IMR-90 (cell line): ENCODE measurements around the gene GCN1. TPM values are rescaled to one million over a fixed set of nuclear protein-coding genes. Genes with fewer than 3 reads are reported as not detected.

Experiments used
- ATAC-seq: fragments of 200-7000 bp; cut with Tn5 transposase; 2 replicates; pipeline ENCODE4 v1.9.1; 2020; ENCODE audit warnings: low read depth, mild to moderate bottlenecking, moderate library complexity
- BruUV-seq: library from RNA; stranded (reverse); fragments of 400-500 nt; replicated peaks from 2 replicates; lab custom pipeline; 2021; lab: Mats Ljungman, UMichigan
- CTCF ChIA-PET: fragments of 300-600 bp; formaldehyde crosslinking; extraction: SDS; loops from one replicate; lab custom pipeline; 2021; ENCODE audit warnings: antibody characterized with exemption; lab: Yijun Ruan, JAX
- POLR2A ChIA-PET: fragments of 300-600 bp; sonication (Branson Sonifier 250); formaldehyde crosslinking; loops from one replicate; lab custom pipeline; 2022; ENCODE audit warnings: antibody characterized with exemption; ENCODE audit not compliant: unreplicated experiment; lab: Charles Lee
- DNase-seq: peaks from one replicate; pipeline ENCODE4 v3.0.0; 2013
- H2AFZ ChIP-seq: replicated peaks from 2 replicates; pipeline ENCODE3; 2013; ENCODE audit warnings: low read length, mild to moderate bottlenecking; ENCODE audit not compliant: poor library complexity
- H2AK5ac ChIP-seq: 2 replicates; pipeline ENCODE4 v1.6.1; 2013; ENCODE audit warnings: low read depth, low read length, inconsistent platforms
- H2AK9ac ChIP-seq: replicated peaks from 2 replicates; pipeline ENCODE3; 2013; ENCODE audit warnings: mild to moderate bottlenecking, low read depth, low read length, moderate library complexity; ENCODE audit not compliant: poor library complexity
- H2BK120ac ChIP-seq: 2 replicates; pipeline ENCODE4 v1.6.1; 2013; ENCODE audit warnings: low read depth, low read length, inconsistent platforms
- H2BK15ac ChIP-seq: 3 replicates; pipeline ENCODE4 v1.6.1; 2013; ENCODE audit warnings: low read depth, low read length, inconsistent platforms
- H2BK20ac ChIP-seq: 2 replicates; pipeline ENCODE4 v1.6.1; 2013; ENCODE audit warnings: low read depth, mild to moderate bottlenecking, inconsistent platforms, low read length, moderate library complexity
- H2BK5ac ChIP-seq: 2 replicates; pipeline ENCODE4 v1.6.1; 2013; ENCODE audit warnings: mild to moderate bottlenecking, low read depth, low read length, inconsistent platforms; ENCODE audit not compliant: poor library complexity, severe bottlenecking
- H3K14ac ChIP-seq: replicated peaks from 2 replicates; pipeline ENCODE4 v1.6.1; 2013; ENCODE audit warnings: low read depth, low read length, inconsistent platforms
- H3K18ac ChIP-seq: 2 replicates; pipeline ENCODE4 v1.6.1; 2013; ENCODE audit warnings: low read depth, low read length, control low read depth
- H3K23ac ChIP-seq: 2 replicates; pipeline ENCODE4 v1.6.1; 2013; ENCODE audit warnings: low read depth, low read length, inconsistent platforms
- H3K27ac ChIP-seq: 2 replicates; pipeline ENCODE4 v1.5.1; 2013; ENCODE audit warnings: mild to moderate bottlenecking, control low read depth, low read length; ENCODE audit not compliant: insufficient read depth
- H3K27me3 ChIP-seq: 2 replicates; pipeline ENCODE4 v1.6.1; 2013; ENCODE audit warnings: low read length; ENCODE audit not compliant: control insufficient read depth, insufficient read depth
- H3K36me3 ChIP-seq: 2 replicates; pipeline ENCODE4 v1.6.1; 2013; ENCODE audit warnings: low read length, mixed read lengths; ENCODE audit not compliant: control insufficient read depth, insufficient read depth
- H3K4ac ChIP-seq: 2 replicates; pipeline ENCODE4 v1.6.1; 2013; ENCODE audit warnings: low read depth, low read length, inconsistent platforms
- H3K4me1 ChIP-seq: 2 replicates; pipeline ENCODE4 v1.6.1; 2013; ENCODE audit warnings: low read length, mixed read lengths; ENCODE audit not compliant: control insufficient read depth, insufficient read depth
- H3K4me2 ChIP-seq: 2 replicates; pipeline ENCODE4 v1.6.1; 2013; ENCODE audit warnings: low read depth, mild to moderate bottlenecking, control low read depth, low read length, moderate library complexity
- H3K4me3 ChIP-seq: 2 replicates; pipeline ENCODE4 v1.5.1; 2013; ENCODE audit warnings: low read depth, mild to moderate bottlenecking, control low read depth, low read length, moderate library complexity; ENCODE audit not compliant: insufficient read depth
- H3K56ac ChIP-seq: 2 replicates; pipeline ENCODE4 v1.6.1; 2013; ENCODE audit warnings: low read length, inconsistent platforms; ENCODE audit not compliant: insufficient read depth; ENCODE audit errors: extremely low read depth
- H3K79me1 ChIP-seq, 2 experiments: 2 replicates each; pipeline ENCODE4 v1.6.1; 2013; ENCODE audit warnings: low read length in 2 of 2, inconsistent platforms in 1 of 2, low read depth in 1 of 2
- H3K9ac ChIP-seq: 2 replicates; pipeline ENCODE4 v1.6.1; 2013; ENCODE audit warnings: low read depth, low read length, control low read depth
- H3K9me1 ChIP-seq: 2 replicates; pipeline ENCODE4 v1.6.1; 2013; ENCODE audit warnings: low read length, inconsistent platforms; ENCODE audit not compliant: insufficient read depth
- H3K9me3 ChIP-seq: 2 replicates; pipeline ENCODE4 v1.6.1; 2013; ENCODE audit warnings: low read length; ENCODE audit not compliant: control insufficient read depth, insufficient read depth
- H4K20me1 ChIP-seq: 2 replicates; pipeline ENCODE4 v1.6.1; 2013; ENCODE audit warnings: low read length, inconsistent platforms; ENCODE audit not compliant: insufficient read depth
- H4K5ac ChIP-seq: 2 replicates; pipeline ENCODE4 v1.6.1; 2013; ENCODE audit warnings: mild to moderate bottlenecking, low read depth, low read length, control low read depth
- H4K8ac ChIP-seq, 2 experiments: 2 replicates each; pipeline ENCODE4 v1.6.1; 2013; ENCODE audit warnings: low read depth in 2 of 2, low read length in 2 of 2, control low read depth in 1 of 2, inconsistent platforms in 1 of 2
- H4K91ac ChIP-seq: 2 replicates; pipeline ENCODE4 v1.6.1; 2013; ENCODE audit warnings: low read depth, low read length, inconsistent platforms; ENCODE audit not compliant: insufficient read depth
- BHLHE40 ChIP-seq: fragments of 150-350 bp; IDR thresholded peaks from 2 replicates; pipeline ENCODE4 v1.6.1; 2016; ENCODE audit warnings: mild to moderate bottlenecking, low read depth, low read length
- CEBPB ChIP-seq: IDR thresholded peaks from 2 replicates; pipeline ENCODE4 v1.6.1; 2012; ENCODE audit warnings: low read depth, low read length, improper control_type of control experiment
- FOS ChIP-seq: fragments of 150-350 bp; IDR thresholded peaks from 2 replicates; pipeline ENCODE4 v1.6.1; 2016; ENCODE audit warnings: low read depth, low read length
- MAFK ChIP-seq: IDR thresholded peaks from 2 replicates; pipeline ENCODE4 v1.6.1; 2012; ENCODE audit warnings: low read depth, low read length, improper control_type of control experiment
- MAZ ChIP-seq: IDR thresholded peaks from 2 replicates; pipeline ENCODE4 v1.6.1; 2012; ENCODE audit warnings: low read depth, mild to moderate bottlenecking, low read length, improper control_type of control experiment, moderate library complexity, borderline replicate concordance
- MXI1 ChIP-seq: IDR thresholded peaks from 2 replicates; pipeline ENCODE4 v1.6.1; 2012; ENCODE audit warnings: low read depth, mild to moderate bottlenecking, low read length, moderate library complexity, borderline replicate concordance
- NFE2L2 ChIP-seq: fragments of 150-350 bp; IDR thresholded peaks from 2 replicates; pipeline ENCODE4 v1.6.1; 2016; ENCODE audit warnings: low read depth, mild to moderate bottlenecking, low read length
- POLR2A ChIP-seq: IDR thresholded peaks from 2 replicates; pipeline ENCODE4 v1.6.1; 2012; ENCODE audit warnings: mild to moderate bottlenecking, low read depth, low read length
- RAD21 ChIP-seq: IDR thresholded peaks from 2 replicates; pipeline ENCODE4 v1.6.1; 2012; ENCODE audit warnings: low read length, improper control_type of control experiment
- RFX5 ChIP-seq: IDR thresholded peaks from 2 replicates; pipeline ENCODE4 v1.8.0; 2012; ENCODE audit warnings: low read depth, mild to moderate bottlenecking, low read length, moderate library complexity
- SMC3 ChIP-seq: fragments of 150-350 bp; IDR thresholded peaks from 2 replicates; pipeline ENCODE4 v1.6.1; 2016; ENCODE audit warnings: low read depth, mild to moderate bottlenecking, antibody characterized with exemption, low read length, moderate library complexity
- WGBS, 2 experiments: methylation state at CpG; one replicate each; pipeline versions ENCODE4 v1.1.5 to v1.1.7; 2013; ENCODE audit warnings: missing lambda C conversion rate in 2 of 2; ENCODE audit not compliant: insufficient read length in 1 of 2; ENCODE audit errors: extremely low coverage in 2 of 2; 5-methylcytosine and 5-hydroxymethylcytosine counted together
- dilution Hi-C: fragments of 300-500 bp; cut with HindIII; formaldehyde crosslinking; loops from one replicate; pipeline ENCODE4 v1.14.3; 2018; ENCODE audit warnings: low sequenced_read_pairs; ENCODE audit not compliant: unreplicated experiment
- in situ Hi-C: fragments of 300-500 bp; cut with MboI; formaldehyde crosslinking; loops from 3 replicates; pipeline ENCODE4 v1.14.3; 2019; ENCODE audit warnings: low sequenced_read_pairs, inconsistent platforms, mixed read lengths
- intact Hi-C: fragments of 100-400 bp; cut with micrococcal nuclease; formaldehyde crosslinking; loops from 2 replicates; pipeline ENCODE4 v1.10.0; 2022
- polyA plus RNA-seq, 3 experiments: library from polyadenylated mRNA; depleted of rRNA; stranded (reverse); fragments of >200 nt; gene quantifications; 2 replicates each; pipeline ENCODE4 v1.2.3, GENCODE V29; 2012; ENCODE audit warnings: low replicate concordance in 1 of 3
- total RNA-seq: library from RNA; depleted of rRNA; stranded (reverse); fragments of >200 nt; gene quantifications from 2 replicates; pipeline ENCODE4 v1.2.3, GENCODE V29; 2012
- TF ChIP-seq, protein P1 (sequence below): fragments of 150-350 bp; IDR thresholded peaks from 2 replicates; pipeline ENCODE4 v1.6.1; 2016; ENCODE audit warnings: low read depth, mild to moderate bottlenecking, low read length, moderate library complexity, borderline replicate concordance
- TF ChIP-seq, protein P2 (sequence below): conservative IDR thresholded peaks from 2 replicates; pipeline ENCODE4 v1.5.1; 2012; ENCODE audit warnings: mild to moderate bottlenecking, low read depth, low read length, improper control_type of control experiment
- TF ChIP-seq, protein P3 (sequence below): fragments of 150-350 bp; IDR thresholded peaks from 2 replicates; pipeline ENCODE4 v1.6.1; 2017; ENCODE audit warnings: mild to moderate bottlenecking, antibody characterized with exemption, low read length, low read depth

The GCN1 gene
- total and polyA plus RNA-seq, 2 of the 4 experiments (the other 2 are of a cell fraction): 57.8 to 77.6 TPM

DNA sequence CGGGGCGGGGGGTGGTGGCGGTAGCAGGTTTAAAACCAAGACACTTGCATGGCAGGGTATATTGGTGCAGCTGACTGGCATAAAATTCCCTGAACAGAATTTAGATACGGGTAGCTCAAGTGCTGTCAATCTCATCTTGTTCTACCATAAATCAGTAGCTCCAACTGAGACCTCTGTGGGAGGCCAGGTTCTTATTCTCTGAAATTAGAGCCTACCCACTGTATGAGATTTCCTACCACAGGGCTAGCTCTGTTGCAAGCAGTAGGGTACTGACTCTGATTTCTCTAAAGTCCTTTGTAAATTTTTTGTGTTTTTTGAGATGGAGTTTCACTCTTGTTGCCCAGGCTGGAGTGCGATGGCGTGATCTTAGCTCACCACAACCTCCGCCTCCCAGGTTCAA lies 9.7 kb upstream of the GCN1 start:
- no peak overlapping the region for H4K91ac ChIP-seq
- DNase-seq (no peak), ATAC-seq (no peak)
- BruUV-seq: no TSS peak
- no peak overlapping the region for H3K27ac ChIP-seq
- dilution Hi-C loops (no loop called here), in situ Hi-C loops (no loop called here), intact Hi-C loops (no loop called here)
- H2BK120ac ChIP-seq: no peak overlapping the region
- H3K4me1 ChIP-seq: peaks cover under 1% of the 10 kb centered on the region; the same call in 1 of the 2 replicates
- H3K14ac ChIP-seq: no peak overlapping the region
- H3K4ac ChIP-seq: no peak overlapping the region
- H3K56ac ChIP-seq: no peak overlapping the region
- no peak overlapping the region for H3K18ac ChIP-seq
- no peak overlapping the region for H2AK9ac ChIP-seq
- H3K9me1 ChIP-seq: 0 out of 2 replicates have a peak, but pooled peaks cover 4% of the 10 kb centered on the region
- WGBS, 2 experiments: 100% methylated on average over 1 of the region's 7 CpGs; no CpG with 5 or more reads in 1 of the 2 experiments
- no peak overlapping the region for H2BK20ac ChIP-seq
- no peak overlapping the region for H2BK5ac ChIP-seq
- CTCF ChIA-PET: no interaction called here
- H2AK5ac ChIP-seq: no peak overlapping the region
- H4K5ac ChIP-seq: no peak overlapping the region
- TF ChIP-seq MAZ: no peak
- no peak for TF ChIP-seq SMC3
- no peak for TF ChIP-seq BHLHE40
- no peak for TF ChIP-seq RAD21
- TF ChIP-seq, protein P1, sequence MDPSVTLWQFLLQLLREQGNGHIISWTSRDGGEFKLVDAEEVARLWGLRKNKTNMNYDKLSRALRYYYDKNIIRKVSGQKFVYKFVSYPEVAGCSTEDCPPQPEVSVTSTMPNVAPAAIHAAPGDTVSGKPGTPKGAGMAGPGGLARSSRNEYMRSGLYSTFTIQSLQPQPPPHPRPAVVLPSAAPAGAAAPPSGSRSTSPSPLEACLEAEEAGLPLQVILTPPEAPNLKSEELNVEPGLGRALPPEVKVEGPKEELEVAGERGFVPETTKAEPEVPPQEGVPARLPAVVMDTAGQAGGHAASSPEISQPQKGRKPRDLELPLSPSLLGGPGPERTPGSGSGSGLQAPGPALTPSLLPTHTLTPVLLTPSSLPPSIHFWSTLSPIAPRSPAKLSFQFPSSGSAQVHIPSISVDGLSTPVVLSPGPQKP: no peak
- no peak for TF ChIP-seq RFX5
- no peak for TF ChIP-seq CEBPB
- no peak for TF ChIP-seq NFE2L2
- TF ChIP-seq, protein P2, sequence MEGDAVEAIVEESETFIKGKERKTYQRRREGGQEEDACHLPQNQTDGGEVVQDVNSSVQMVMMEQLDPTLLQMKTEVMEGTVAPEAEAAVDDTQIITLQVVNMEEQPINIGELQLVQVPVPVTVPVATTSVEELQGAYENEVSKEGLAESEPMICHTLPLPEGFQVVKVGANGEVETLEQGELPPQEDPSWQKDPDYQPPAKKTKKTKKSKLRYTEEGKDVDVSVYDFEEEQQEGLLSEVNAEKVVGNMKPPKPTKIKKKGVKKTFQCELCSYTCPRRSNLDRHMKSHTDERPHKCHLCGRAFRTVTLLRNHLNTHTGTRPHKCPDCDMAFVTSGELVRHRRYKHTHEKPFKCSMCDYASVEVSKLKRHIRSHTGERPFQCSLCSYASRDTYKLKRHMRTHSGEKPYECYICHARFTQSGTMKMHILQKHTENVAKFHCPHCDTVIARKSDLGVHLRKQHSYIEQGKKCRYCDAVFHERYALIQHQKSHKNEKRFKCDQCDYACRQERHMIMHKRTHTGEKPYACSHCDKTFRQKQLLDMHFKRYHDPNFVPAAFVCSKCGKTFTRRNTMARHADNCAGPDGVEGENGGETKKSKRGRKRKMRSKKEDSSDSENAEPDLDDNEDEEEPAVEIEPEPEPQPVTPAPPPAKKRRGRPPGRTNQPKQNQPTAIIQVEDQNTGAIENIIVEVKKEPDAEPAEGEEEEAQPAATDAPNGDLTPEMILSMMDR: no peak
- no peak for TF ChIP-seq FOS
- no peak for TF ChIP-seq MAFK
- TF ChIP-seq, protein P3, sequence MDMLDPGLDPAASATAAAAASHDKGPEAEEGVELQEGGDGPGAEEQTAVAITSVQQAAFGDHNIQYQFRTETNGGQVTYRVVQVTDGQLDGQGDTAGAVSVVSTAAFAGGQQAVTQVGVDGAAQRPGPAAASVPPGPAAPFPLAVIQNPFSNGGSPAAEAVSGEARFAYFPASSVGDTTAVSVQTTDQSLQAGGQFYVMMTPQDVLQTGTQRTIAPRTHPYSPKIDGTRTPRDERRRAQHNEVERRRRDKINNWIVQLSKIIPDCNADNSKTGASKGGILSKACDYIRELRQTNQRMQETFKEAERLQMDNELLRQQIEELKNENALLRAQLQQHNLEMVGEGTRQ: no peak
- no peak for TF ChIP-seq POLR2A
- TF ChIP-seq MXI1: no peak
- H3K9me3 ChIP-seq: no peaks in the 10 kb centered on the region
- POLR2A ChIA-PET: interaction anchor here (0.6 kb wide), 2 partner anchors 64 to 242 kb away, joined by 4 to 10 read pairs; partner anchors contain the start of genes GATC and TRIAP1
- H3K4me2 ChIP-seq: no peak overlapping the region
- no peaks in the 10 kb centered on the region for H3K27me3 ChIP-seq
- H3K36me3 ChIP-seq: peaks cover 12% of the 10 kb centered on the region
- peaks cover 5 to 18% of the 10 kb centered on the region in 2 experiments for H3K79me1 ChIP-seq
- H3K23ac ChIP-seq: no peak overlapping the region
- no peak overlapping the region for H2BK15ac ChIP-seq
- no peak overlapping the region for H3K9ac ChIP-seq
- no peak overlapping the region for H2AFZ ChIP-seq
- no peak overlapping the region for H3K4me3 ChIP-seq
- H4K8ac ChIP-seq: no peak overlapping the region
- peaks cover 17% of the 10 kb centered on the region for H4K20me1 ChIP-seq
